ENCODE results near the gene RBP3. TPM values are rescaled to one million over a fixed set of nuclear protein-coding genes. Genes with fewer than 3 reads are reported as not detected.

RBP3 gene
- total RNA-seq, 1 donor = not detected

- DNase-seq (ENCODE audit: low read depth) = no peak
- no peak for TF ChIP-seq CTCF (IDR thresholded peaks at IDR 0.05; ENCODE audit: insufficient read depth, low read length)
These were observed 16.7 kb downstream of the RBP3 start for GRCh38 chr10:47364911-47365310.

GRCh38 chr10:47365431-47366180 lies 17.4 kb downstream of the RBP3 start:
- no peak overlapping the region for H3K4me3 ChIP-seq (ENCODE audit: low read depth, low read length)
- DNase-seq (ENCODE audit: low read depth) = no peak
- no peak for TF ChIP-seq CTCF (IDR thresholded peaks at IDR 0.05; ENCODE audit: insufficient read depth, low read length)

More at GRCh38 chr10:47364911-47365310, 16.7 kb downstream of the RBP3 start:
- H3K4me3 ChIP-seq (ENCODE audit: low read depth, low read length) = no peak overlapping the region

GRCh38 chr10:47366181-47366631 lies 18.0 kb downstream of the RBP3 start:
- DNase-seq (ENCODE audit: low read depth) = no peak
- no peak for TF ChIP-seq CTCF (IDR thresholded peaks at IDR 0.05; ENCODE audit: insufficient read depth, low read length)
- no peak overlapping the region for H3K4me3 ChIP-seq (ENCODE audit: low read depth, low read length)

- H3K4me3 ChIP-seq (ENCODE audit: low read depth, low read length) = no peak overlapping the region
- no peak for TF ChIP-seq CTCF (IDR thresholded peaks at IDR 0.05; ENCODE audit: insufficient read depth, low read length)
- no peak for DNase-seq (ENCODE audit: low read depth)
These were observed 18.7 kb downstream of the RBP3 start for GRCh38 chr10:47366731-47367460.

- no peak for TF ChIP-seq CTCF (IDR thresholded peaks at IDR 0.05; ENCODE audit: insufficient read depth, low read length)
- no peak overlapping the region for H3K4me3 ChIP-seq (ENCODE audit: low read depth, low read length)
- DNase-seq (ENCODE audit: low read depth) = no peak
These were observed 19.5 kb downstream of the RBP3 start for GRCh38 chr10:47367646-47368045.

GRCh38 chr10:47368431-47369180 lies 20.4 kb downstream of the RBP3 start:
- DNase-seq (ENCODE audit: low read depth) = no peak
- TF ChIP-seq CTCF (IDR thresholded peaks at IDR 0.05; ENCODE audit: insufficient read depth, low read length) = no peak
- no peak overlapping the region for H3K4me3 ChIP-seq (ENCODE audit: low read depth, low read length)
